HepG2 (cell line): ENCODE data around the gene NARF. TPM values are rescaled to one million over a fixed set of nuclear protein-coding genes. Genes with fewer than 3 reads are reported as not detected.
A peak's percentile ranks its signal among the peaks of the same experiment; 100 is the strongest.

Source experiments
- ARNTL ChIP-seq: sonication (generic); formaldehyde crosslinking; IDR thresholded peaks from 2 replicates; pipeline ENCODE4 v1.4.0; 2020; ENCODE audit warnings: mild to moderate bottlenecking, missing genetic modification reagents
- KDM5B ChIP-seq: sonication (generic); formaldehyde crosslinking; IDR thresholded peaks from 2 replicates; pipeline ENCODE4 v1.4.0; 2020; ENCODE audit warnings: missing genetic modification reagents, mild to moderate bottlenecking, borderline replicate concordance
- NFE2 ChIP-seq: sonication (generic); formaldehyde crosslinking; IDR thresholded peaks from 2 replicates; pipeline ENCODE4 v1.4.0; 2020; ENCODE audit warnings: missing genetic modification reagents
- SNRNP70 ChIP-seq: fragments of 200-400 bp; formaldehyde crosslinking; IDR thresholded peaks from 2 replicates; pipeline ENCODE4 v1.6.1; 2017; ENCODE audit warnings: mild to moderate bottlenecking, low read depth, low read length, moderate library complexity
- ZKSCAN5 ChIP-seq: sonication (generic); formaldehyde crosslinking; IDR thresholded peaks from 2 replicates; pipeline ENCODE4 v1.5.1; 2020; ENCODE audit warnings: mild to moderate bottlenecking, missing genetic modification reagents
- ZNF232 ChIP-seq: sonication (generic); formaldehyde crosslinking; IDR thresholded peaks from 2 replicates; pipeline ENCODE4 v1.4.0; 2020; ENCODE audit warnings: missing genetic modification reagents, borderline replicate concordance
- ZNF75D ChIP-seq: sonication (generic); formaldehyde crosslinking; IDR thresholded peaks from 2 replicates; pipeline ENCODE4 v1.8.1; 2023; ENCODE audit warnings: missing genetic modification reagents, mild to moderate bottlenecking, borderline replicate concordance
- ZNF891 ChIP-seq: sonication (generic); formaldehyde crosslinking; IDR thresholded peaks from 2 replicates; pipeline ENCODE4 v1.5.0; 2020; ENCODE audit warnings: mild to moderate bottlenecking, missing genetic modification reagents
- polyA plus RNA-seq, 8 experiments: library from polyadenylated mRNA; depleted of rRNA in 3 of 8; stranded (reverse) in 7 of 8; unstranded in 1 of 8; fragments of >200 nt; fragmentation: Illumina TruSeq in 4 of 8; extraction: Trizol in 4 of 8; gene quantifications; 2 replicates each; pipeline versions ENCODE4 v1.2.1 to v1.2.3, GENCODE V29; 2011 to 2016; ENCODE audit warnings: low read depth in 4 of 8, missing spikeins in 1 of 8, mixed read lengths in 1 of 8; ENCODE audit not compliant: insufficient read depth in 1 of 8
- total RNA-seq, 5 experiments: library from RNA; depleted of rRNA; stranded (reverse); fragments of >200 nt; fragmentation: Illumina TruSeq; extraction: Trizol; gene quantifications; 2 replicates each; pipeline ENCODE4 v1.2.3, GENCODE V29; 2016; ENCODE audit warnings: low read depth in 1 of 5
- TF ChIP-seq, protein P1 (sequence below): sonication (generic); formaldehyde crosslinking; IDR thresholded peaks from 2 replicates; pipeline ENCODE4 v1.8.1; 2023; ENCODE audit warnings: mild to moderate bottlenecking, missing genetic modification reagents
- TF ChIP-seq, protein P2 (sequence below): sonication (generic); formaldehyde crosslinking; IDR thresholded peaks from one replicate; pipeline ENCODE4 v1.5.1; 2020; ENCODE audit warnings: mild to moderate bottlenecking, missing genetic modification reagents; ENCODE audit errors: not compliant biosample characterization
- TF ChIP-seq, protein P3 (sequence below): sonication (generic); formaldehyde crosslinking; conservative IDR thresholded peaks from 2 replicates; pipeline ENCODE4 v1.4.0; 2020; ENCODE audit warnings: missing genetic modification reagents
- TF ChIP-seq, protein P4 (sequence below): sonication (generic); formaldehyde crosslinking; IDR thresholded peaks from 2 replicates; pipeline ENCODE4 v1.5.0; 2020; ENCODE audit warnings: mild to moderate bottlenecking, missing genetic modification reagents, moderate library complexity

The NARF gene
- total and polyA plus RNA-seq, 2 of the 13 experiments (the other 11 are each of a cell fraction or from before 2014, with no cell fraction given): 61.1 to 144 TPM

DNA sequence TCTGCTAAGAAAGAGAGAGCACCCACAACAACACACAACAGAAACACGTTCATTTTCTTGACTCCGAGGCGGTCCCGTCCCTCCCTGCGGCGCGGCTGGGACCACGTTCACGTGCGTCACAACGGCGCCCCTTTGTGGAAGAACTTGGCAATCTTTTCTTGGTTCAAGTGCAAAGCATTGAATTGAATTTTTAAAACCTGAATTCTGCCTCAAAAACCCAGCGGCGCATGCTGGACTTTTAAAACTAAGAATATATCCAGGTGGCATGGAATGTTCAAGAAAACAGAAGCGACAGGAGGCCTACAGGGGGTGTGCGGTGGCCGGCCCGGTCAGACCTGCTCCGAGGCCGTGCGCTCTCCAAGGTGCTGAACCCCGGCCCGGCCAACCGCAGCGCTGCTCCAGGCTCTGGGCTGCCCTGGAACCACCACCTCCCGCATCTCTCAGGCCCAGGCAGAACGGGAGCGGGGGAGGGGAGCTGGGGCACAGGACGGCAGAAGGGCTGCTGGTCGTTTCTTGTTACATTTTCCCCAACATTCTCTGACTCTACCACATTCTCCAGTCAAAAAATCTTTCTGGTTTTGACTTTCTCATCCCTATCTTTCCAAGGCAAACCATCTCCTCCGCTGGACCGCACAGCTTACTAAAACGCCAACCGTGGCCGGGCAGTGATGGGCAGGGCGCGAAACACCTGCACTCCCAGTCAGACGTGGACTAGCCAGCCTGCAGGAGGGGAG lies 43.8 kb upstream of the NARF start (continued):
- TF ChIP-seq, protein P1, sequence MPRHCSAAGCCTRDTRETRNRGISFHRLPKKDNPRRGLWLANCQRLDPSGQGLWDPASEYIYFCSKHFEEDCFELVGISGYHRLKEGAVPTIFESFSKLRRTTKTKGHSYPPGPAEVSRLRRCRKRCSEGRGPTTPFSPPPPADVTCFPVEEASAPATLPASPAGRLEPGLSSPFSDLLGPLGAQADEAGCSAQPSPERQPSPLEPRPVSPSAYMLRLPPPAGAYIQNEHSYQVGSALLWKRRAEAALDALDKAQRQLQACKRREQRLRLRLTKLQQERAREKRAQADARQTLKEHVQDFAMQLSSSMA (CRISPR knock-in tag): peak; percentile 69; the same call in 1 of the 2 replicates
- no peak for TF ChIP-seq SNRNP70
- TF ChIP-seq, protein P2, sequence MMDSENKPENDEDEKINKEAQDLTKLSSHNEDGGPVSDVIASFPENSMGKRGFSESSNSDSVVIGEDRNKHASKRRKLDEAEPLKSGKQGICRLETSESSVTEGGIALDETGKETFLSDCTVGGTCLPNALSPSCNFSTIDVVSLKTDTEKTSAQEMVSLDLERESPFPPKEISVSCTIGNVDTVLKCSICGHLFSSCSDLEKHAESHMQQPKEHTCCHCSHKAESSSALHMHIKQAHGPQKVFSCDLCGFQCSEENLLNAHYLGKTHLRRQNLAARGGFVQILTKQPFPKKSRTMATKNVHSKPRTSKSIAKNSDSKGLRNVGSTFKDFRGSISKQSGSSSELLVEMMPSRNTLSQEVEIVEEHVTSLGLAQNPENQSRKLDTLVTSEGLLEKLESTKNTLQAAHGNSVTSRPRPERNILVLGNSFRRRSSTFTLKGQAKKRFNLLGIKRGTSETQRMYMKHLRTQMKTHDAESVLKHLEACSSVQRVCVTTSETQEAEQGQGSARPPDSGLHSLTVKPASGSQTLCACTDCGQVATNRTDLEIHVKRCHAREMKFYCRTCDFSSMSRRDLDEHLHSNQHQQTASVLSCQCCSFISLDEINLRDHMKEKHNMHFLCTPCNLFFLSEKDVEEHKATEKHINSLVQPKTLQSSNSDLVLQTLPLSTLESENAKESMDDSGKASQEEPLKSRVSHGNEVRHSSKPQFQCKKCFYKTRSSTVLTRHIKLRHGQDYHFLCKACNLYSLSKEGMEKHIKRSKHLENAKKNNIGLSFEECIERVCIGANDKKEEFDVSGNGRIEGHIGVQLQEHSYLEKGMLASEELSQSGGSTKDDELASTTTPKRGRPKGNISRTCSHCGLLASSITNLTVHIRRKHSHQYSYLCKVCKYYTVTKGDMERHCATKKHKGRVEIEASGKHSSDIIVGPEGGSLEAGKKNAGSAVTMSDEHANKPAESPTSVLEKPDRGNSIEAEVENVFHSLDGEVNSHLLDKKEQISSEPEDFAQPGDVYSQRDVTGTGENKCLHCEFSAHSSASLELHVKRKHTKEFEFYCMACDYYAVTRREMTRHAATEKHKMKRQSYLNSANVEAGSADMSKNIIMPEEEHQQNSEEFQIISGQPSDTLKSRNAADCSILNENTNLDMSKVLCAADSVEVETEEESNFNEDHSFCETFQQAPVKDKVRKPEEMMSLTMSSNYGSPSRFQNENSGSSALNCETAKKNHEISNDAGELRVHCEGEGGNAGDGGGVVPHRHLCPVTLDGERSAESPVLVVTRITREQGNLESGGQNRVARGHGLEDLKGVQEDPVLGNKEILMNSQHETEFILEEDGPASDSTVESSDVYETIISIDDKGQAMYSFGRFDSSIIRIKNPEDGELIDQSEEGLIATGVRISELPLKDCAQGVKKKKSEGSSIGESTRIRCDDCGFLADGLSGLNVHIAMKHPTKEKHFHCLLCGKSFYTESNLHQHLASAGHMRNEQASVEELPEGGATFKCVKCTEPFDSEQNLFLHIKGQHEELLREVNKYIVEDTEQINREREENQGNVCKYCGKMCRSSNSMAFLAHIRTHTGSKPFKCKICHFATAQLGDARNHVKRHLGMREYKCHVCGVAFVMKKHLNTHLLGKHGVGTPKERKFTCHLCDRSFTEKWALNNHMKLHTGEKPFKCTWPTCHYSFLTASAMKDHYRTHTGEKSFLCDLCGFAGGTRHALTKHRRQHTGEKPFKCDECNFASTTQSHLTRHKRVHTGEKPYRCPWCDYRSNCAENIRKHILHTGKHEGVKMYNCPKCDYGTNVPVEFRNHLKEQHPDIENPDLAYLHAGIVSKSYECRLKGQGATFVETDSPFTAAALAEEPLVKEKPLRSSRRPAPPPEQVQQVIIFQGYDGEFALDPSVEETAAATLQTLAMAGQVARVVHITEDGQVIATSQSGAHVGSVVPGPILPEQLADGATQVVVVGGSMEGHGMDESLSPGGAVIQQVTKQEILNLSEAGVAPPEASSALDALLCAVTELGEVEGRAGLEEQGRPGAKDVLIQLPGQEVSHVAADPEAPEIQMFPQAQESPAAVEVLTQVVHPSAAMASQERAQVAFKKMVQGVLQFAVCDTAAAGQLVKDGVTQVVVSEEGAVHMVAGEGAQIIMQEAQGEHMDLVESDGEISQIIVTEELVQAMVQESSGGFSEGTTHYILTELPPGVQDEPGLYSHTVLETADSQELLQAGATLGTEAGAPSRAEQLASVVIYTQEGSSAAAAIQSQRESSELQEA: peak; percentile 91
- TF ChIP-seq ZNF891 (CRISPR knock-in tag): peak; percentile 99
- TF ChIP-seq ARNTL: peak; percentile 78; the same call in 1 of the 2 replicates
- TF ChIP-seq ZNF75D (CRISPR knock-in tag): 0 out of 2 replicates have a peak, but pooled peaks have one; percentile 90
- peak; percentile 99 for TF ChIP-seq ZNF232
- no peak for TF ChIP-seq NFE2 (CRISPR knock-in tag)
- TF ChIP-seq, protein P3, sequence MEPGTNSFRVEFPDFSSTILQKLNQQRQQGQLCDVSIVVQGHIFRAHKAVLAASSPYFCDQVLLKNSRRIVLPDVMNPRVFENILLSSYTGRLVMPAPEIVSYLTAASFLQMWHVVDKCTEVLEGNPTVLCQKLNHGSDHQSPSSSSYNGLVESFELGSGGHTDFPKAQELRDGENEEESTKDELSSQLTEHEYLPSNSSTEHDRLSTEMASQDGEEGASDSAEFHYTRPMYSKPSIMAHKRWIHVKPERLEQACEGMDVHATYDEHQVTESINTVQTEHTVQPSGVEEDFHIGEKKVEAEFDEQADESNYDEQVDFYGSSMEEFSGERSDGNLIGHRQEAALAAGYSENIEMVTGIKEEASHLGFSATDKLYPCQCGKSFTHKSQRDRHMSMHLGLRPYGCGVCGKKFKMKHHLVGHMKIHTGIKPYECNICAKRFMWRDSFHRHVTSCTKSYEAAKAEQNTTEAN (CRISPR knock-in tag): peak; percentile 95
- no peak for TF ChIP-seq ZKSCAN5 (CRISPR knock-in tag)
- TF ChIP-seq, protein P4, sequence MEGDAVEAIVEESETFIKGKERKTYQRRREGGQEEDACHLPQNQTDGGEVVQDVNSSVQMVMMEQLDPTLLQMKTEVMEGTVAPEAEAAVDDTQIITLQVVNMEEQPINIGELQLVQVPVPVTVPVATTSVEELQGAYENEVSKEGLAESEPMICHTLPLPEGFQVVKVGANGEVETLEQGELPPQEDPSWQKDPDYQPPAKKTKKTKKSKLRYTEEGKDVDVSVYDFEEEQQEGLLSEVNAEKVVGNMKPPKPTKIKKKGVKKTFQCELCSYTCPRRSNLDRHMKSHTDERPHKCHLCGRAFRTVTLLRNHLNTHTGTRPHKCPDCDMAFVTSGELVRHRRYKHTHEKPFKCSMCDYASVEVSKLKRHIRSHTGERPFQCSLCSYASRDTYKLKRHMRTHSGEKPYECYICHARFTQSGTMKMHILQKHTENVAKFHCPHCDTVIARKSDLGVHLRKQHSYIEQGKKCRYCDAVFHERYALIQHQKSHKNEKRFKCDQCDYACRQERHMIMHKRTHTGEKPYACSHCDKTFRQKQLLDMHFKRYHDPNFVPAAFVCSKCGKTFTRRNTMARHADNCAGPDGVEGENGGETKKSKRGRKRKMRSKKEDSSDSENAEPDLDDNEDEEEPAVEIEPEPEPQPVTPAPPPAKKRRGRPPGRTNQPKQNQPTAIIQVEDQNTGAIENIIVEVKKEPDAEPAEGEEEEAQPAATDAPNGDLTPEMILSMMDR (CRISPR knock-in tag): peak; percentile 83
- peak; percentile 94 for TF ChIP-seq KDM5B
